ENCODE measurements around the gene DUSP7. TPM values are rescaled to one million over a fixed set of nuclear protein-coding genes. Genes with fewer than 3 reads are reported as not detected.
A peak's percentile ranks its signal among the peaks of the same experiment; 100 is the strongest.

Gene DUSP7
- polyA plus RNA-seq, 1 of the 3 experiments (the other 2 are of a cell fraction) = 25.8 TPM

DNA sequence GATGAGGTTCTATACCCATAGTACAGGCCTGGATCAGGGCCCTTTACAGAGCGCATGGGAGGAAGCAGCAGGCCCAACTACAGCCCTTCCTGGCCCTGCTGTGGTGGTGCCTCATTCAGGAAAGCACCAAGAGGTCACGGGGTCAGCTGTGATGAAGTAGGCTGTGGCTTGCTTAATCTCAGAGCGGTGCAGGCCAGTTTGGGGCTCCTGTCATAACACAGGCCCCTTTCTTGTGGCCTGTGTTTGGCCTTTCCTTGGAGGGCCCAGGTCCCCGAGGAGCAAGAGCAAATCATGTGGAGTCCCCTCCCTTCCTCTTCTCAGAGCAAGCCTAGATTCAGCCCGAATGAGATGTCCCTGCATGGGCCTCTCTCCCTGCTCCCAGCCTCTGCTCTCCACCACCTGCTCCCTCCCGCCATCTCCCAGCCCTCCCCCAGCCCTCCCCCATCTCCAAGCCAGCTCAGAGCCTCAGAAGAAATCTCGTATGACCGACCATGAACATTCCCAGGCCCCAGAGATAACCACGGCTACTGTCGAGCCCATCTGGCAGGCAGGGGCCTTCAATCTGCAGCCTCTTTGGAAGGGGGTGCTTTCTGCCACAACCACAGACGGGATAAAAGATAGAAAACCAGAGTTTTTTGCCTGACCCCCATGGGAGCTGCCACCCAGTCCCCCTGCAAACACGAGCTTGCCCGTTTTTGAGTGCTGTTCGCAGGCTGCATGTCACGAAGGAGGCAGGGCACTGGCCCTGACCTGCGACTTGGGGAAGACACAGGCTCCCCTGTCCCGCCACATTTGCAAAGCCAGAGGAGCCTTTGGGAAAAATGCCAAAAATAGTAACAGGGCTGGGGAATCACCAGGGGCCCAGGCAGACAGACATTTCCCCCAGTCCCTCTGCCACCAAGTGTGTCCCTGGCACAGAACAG, 32.3 kb upstream of the DUSP7 start:
- no peaks in the 10 kb centered on the region for H4K20me1 ChIP-seq (ENCODE audit: insufficient read depth)
- H3K9me3 ChIP-seq = no peaks in the 10 kb centered on the region
- H3K79me2 ChIP-seq (ENCODE audit: insufficient read depth) = no peaks in the 10 kb centered on the region; the same call in 1 of the 2 replicates
- H3K4me1 ChIP-seq (ENCODE audit: control insufficient read depth in 1 of 2, insufficient read depth in 2 of 2, low read depth in 1 of 2, low read length in 1 of 2) = peaks cover 22 to 48% of the 10 kb centered on the region in 2 experiments
- DNase-seq = peak; percentile 51
- no peaks in the 10 kb centered on the region for H3K9me2 ChIP-seq
- H3K36me3 ChIP-seq (replicated peaks in 1 of 2; ENCODE audit: control insufficient read depth in 1 of 2, insufficient read depth in 2 of 2, low read length in 1 of 2) = no peaks in the 10 kb centered on the region
- H3K9ac ChIP-seq = no peak overlapping the region; the same call in 1 of the 2 replicates
- ChIA-PET POLR2A (no interaction called here), CTCF (interaction anchor here (3.1 kb wide), 1 partner anchor 85 kb away, joined by 21 read pairs; no protein-coding TSS in a partner anchor)
- H2AFZ ChIP-seq (ENCODE audit: low read depth) = no peak overlapping the region
- peak overlapping the region; percentile 65 to 93 for H3K27ac ChIP-seq (ENCODE audit: low read depth in 2 of 2, low read length in 1 of 2)
- no peak for TF ChIP-seq FOXJ3 (CRISPR knock-in tag; IDR thresholded peaks at IDR 0.05)
- TF ChIP-seq RFX5 (IDR thresholded peaks at IDR 0.05; ENCODE audit: low read length) = no peak
- TF ChIP-seq RCOR1 (IDR thresholded peaks at IDR 0.05; ENCODE audit: low read length) = no peak
- TF ChIP-seq TCF12 (IDR thresholded peaks at IDR 0.05) = peak; percentile 21; the same call in 1 of the 2 replicates
- no peak for TF ChIP-seq FOXM1 (IDR thresholded peaks at IDR 0.05; ENCODE audit: low read depth)
- H3K4me3 ChIP-seq (ENCODE audit: low read depth in 2 of 2, low read length in 1 of 2) = no peak overlapping the region
- 85% methylated on average over 14 of the region's 17 CpGs for WGBS (ENCODE audit: low lambda C conversion rate)
- peak overlapping the region; percentile 46; the same call in 1 of the 2 replicates for H3K4me2 ChIP-seq
- no peaks in the 10 kb centered on the region for H3K27me3 ChIP-seq (ENCODE audit: insufficient read depth)
- H3F3A ChIP-seq (replicated peaks; ENCODE audit: insufficient read depth) = peaks cover 12% of the 10 kb centered on the region

DNA sequence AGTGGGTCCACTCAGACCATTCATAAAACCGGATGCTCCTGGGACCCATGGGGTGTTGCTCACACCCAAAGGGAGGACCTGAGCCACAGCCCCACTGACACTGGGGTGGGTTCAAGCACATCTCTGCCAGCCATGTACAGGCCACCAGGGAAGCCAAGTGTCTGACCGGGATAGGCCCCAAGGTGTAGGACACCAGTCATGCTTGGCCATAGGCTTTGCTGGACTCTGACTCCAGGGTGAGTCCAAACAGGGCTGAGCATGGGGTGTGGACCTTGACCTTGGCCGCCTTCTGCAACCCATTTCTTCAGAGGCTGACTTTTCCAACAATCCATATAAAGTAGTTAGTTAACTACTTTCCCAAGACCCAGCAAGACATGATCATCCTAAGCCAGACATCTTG, 31.4 kb upstream of the DUSP7 start:
- H3K79me2 ChIP-seq (ENCODE audit: insufficient read depth) = no peaks in the 10 kb centered on the region; the same call in 1 of the 2 replicates
- no peaks in the 10 kb centered on the region for H3K36me3 ChIP-seq (replicated peaks in 1 of 2; ENCODE audit: control insufficient read depth in 1 of 2, insufficient read depth in 2 of 2, low read length in 1 of 2)
- peaks cover 20 to 48% of the 10 kb centered on the region in 2 experiments for H3K4me1 ChIP-seq (ENCODE audit: control insufficient read depth in 1 of 2, insufficient read depth in 2 of 2, low read depth in 1 of 2, low read length in 1 of 2)
- no peak overlapping the region for H3K9ac ChIP-seq
- H3K27ac ChIP-seq (ENCODE audit: low read depth in 2 of 2, low read length in 1 of 2) = no peak overlapping the region; a peak in 1 of 4 replicates
- no peak for DNase-seq
- WGBS (ENCODE audit: low lambda C conversion rate) = 100% methylated on average over 1 of the region's 3 CpGs
- H3K4me2 ChIP-seq = no peak overlapping the region
- H4K20me1 ChIP-seq (ENCODE audit: insufficient read depth) = no peaks in the 10 kb centered on the region
- no peak overlapping the region for H2AFZ ChIP-seq (ENCODE audit: low read depth)
- H3F3A ChIP-seq (replicated peaks; ENCODE audit: insufficient read depth) = peaks cover 12% of the 10 kb centered on the region
- H3K4me3 ChIP-seq (ENCODE audit: low read depth in 2 of 2, low read length in 1 of 2) = no peak overlapping the region
- no peaks in the 10 kb centered on the region for H3K9me3 ChIP-seq
- no peaks in the 10 kb centered on the region for H3K9me2 ChIP-seq
- ChIA-PET CTCF (interaction anchor here (0.9 to 3.1 kb wide), 5 partner anchors 31 to 86 kb away, joined by 3 to 21 read pairs (median 4); no protein-coding TSS in a partner anchor), POLR2A (no interaction called here)
- H3K27me3 ChIP-seq (ENCODE audit: insufficient read depth) = no peaks in the 10 kb centered on the region
- TF ChIP-seq RAD21 (IDR thresholded peaks at IDR 0.05; ENCODE audit: low read length) = no peak
- TF ChIP-seq, protein P1, sequence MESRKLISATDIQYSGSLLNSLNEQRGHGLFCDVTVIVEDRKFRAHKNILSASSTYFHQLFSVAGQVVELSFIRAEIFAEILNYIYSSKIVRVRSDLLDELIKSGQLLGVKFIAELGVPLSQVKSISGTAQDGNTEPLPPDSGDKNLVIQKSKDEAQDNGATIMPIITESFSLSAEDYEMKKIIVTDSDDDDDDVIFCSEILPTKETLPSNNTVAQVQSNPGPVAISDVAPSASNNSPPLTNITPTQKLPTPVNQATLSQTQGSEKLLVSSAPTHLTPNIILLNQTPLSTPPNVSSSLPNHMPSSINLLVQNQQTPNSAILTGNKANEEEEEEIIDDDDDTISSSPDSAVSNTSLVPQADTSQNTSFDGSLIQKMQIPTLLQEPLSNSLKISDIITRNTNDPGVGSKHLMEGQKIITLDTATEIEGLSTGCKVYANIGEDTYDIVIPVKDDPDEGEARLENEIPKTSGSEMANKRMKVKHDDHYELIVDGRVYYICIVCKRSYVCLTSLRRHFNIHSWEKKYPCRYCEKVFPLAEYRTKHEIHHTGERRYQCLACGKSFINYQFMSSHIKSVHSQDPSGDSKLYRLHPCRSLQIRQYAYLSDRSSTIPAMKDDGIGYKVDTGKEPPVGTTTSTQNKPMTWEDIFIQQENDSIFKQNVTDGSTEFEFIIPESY (IDR thresholded peaks at IDR 0.05; ENCODE audit: borderline replicate concordance, low read depth) = no peak
- TF ChIP-seq, protein P2, sequence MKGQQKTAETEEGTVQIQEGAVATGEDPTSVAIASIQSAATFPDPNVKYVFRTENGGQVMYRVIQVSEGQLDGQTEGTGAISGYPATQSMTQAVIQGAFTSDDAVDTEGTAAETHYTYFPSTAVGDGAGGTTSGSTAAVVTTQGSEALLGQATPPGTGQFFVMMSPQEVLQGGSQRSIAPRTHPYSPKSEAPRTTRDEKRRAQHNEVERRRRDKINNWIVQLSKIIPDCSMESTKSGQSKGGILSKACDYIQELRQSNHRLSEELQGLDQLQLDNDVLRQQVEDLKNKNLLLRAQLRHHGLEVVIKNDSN (IDR thresholded peaks at IDR 0.05; ENCODE audit: borderline replicate concordance, low read depth) = no peak
- no peak for TF ChIP-seq JUND (IDR thresholded peaks at IDR 0.05)
- TF ChIP-seq YY1 (IDR thresholded peaks at IDR 0.05; ENCODE audit: low read depth) = no peak
- TF ChIP-seq RFX5 (IDR thresholded peaks at IDR 0.05; ENCODE audit: low read length) = no peak
- TF ChIP-seq, protein P3, sequence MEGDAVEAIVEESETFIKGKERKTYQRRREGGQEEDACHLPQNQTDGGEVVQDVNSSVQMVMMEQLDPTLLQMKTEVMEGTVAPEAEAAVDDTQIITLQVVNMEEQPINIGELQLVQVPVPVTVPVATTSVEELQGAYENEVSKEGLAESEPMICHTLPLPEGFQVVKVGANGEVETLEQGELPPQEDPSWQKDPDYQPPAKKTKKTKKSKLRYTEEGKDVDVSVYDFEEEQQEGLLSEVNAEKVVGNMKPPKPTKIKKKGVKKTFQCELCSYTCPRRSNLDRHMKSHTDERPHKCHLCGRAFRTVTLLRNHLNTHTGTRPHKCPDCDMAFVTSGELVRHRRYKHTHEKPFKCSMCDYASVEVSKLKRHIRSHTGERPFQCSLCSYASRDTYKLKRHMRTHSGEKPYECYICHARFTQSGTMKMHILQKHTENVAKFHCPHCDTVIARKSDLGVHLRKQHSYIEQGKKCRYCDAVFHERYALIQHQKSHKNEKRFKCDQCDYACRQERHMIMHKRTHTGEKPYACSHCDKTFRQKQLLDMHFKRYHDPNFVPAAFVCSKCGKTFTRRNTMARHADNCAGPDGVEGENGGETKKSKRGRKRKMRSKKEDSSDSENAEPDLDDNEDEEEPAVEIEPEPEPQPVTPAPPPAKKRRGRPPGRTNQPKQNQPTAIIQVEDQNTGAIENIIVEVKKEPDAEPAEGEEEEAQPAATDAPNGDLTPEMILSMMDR (IDR thresholded peaks at IDR 0.05) = no peak
- no peak for TF ChIP-seq RCOR1 (IDR thresholded peaks at IDR 0.05; ENCODE audit: low read length)
- TF ChIP-seq SIN3A (IDR thresholded peaks at IDR 0.05; ENCODE audit: borderline replicate concordance, low read depth, low read length) = no peak
- TF ChIP-seq GATA2 (CRISPR knock-in tag; IDR thresholded peaks at IDR 0.05) = no peak
- no peak for TF ChIP-seq FOXJ3 (CRISPR knock-in tag; IDR thresholded peaks at IDR 0.05)
- TF ChIP-seq TAF1 (IDR thresholded peaks at IDR 0.05; ENCODE audit: borderline replicate concordance, low read depth, low read length) = no peak
- TF ChIP-seq SMC3 (IDR thresholded peaks at IDR 0.05; ENCODE audit: low read depth, low read length) = no peak
- no peak for TF ChIP-seq NFIC (IDR thresholded peaks at IDR 0.05; ENCODE audit: borderline replicate concordance)
- TF ChIP-seq, protein P4, sequence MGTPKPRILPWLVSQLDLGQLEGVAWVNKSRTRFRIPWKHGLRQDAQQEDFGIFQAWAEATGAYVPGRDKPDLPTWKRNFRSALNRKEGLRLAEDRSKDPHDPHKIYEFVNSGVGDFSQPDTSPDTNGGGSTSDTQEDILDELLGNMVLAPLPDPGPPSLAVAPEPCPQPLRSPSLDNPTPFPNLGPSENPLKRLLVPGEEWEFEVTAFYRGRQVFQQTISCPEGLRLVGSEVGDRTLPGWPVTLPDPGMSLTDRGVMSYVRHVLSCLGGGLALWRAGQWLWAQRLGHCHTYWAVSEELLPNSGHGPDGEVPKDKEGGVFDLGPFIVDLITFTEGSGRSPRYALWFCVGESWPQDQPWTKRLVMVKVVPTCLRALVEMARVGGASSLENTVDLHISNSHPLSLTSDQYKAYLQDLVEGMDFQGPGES (IDR thresholded peaks at IDR 0.05; ENCODE audit: low read depth, low read length) = no peak
- TF ChIP-seq TCF12 (IDR thresholded peaks at IDR 0.05) = no peak
- TF ChIP-seq, protein P5, sequence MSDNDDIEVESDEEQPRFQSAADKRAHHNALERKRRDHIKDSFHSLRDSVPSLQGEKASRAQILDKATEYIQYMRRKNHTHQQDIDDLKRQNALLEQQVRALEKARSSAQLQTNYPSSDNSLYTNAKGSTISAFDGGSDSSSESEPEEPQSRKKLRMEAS (IDR thresholded peaks at IDR 0.05; ENCODE audit: low read depth) = no peak
